Esophagus muscularis mucosa (tissue), 4 donors: ENCODE results near the gene PRXL2B.

ENCODE experiments used
- CTCF ChIP-seq, 3 experiments: fragments of 200-600 bp in 2 of 3; fragments of 450-650 bp in 1 of 3; sonication (generic) in 2 of 3; IDR thresholded peaks; one replicate each; pipeline ENCODE4 v1.5.1; 2017 to 2019; ENCODE audit warnings: antibody characterized with exemption in 3 of 3, mild to moderate bottlenecking in 2 of 3, moderate library complexity in 1 of 3
- EP300 ChIP-seq: sonication (generic); formaldehyde crosslinking; IDR thresholded peaks from one replicate; pipeline ENCODE4 v1.6.1; 2017; ENCODE audit warnings: antibody characterized with exemption
- POLR2AphosphoS5 ChIP-seq, 2 donors: sonication (generic); formaldehyde crosslinking; IDR thresholded peaks; one replicate each; pipeline ENCODE4 v1.6.1; 2017; ENCODE audit warnings: antibody characterized with exemption in 2 of 2

- TF ChIP-seq POLR2AphosphoS5 (IDR thresholded peaks at IDR 0.05) (no peak), CTCF (IDR thresholded peaks at IDR 0.05) (no peak), EP300 (no peak)
Measured at GRCh38 chr1:2583331-2583791, 3.2 kb upstream of the PRXL2B start.
